ENCODE results near the gene ACBD4. TPM values are rescaled to one million over a fixed set of nuclear protein-coding genes. Genes with fewer than 3 reads are reported as not detected.

ACBD4 gene, protein sequence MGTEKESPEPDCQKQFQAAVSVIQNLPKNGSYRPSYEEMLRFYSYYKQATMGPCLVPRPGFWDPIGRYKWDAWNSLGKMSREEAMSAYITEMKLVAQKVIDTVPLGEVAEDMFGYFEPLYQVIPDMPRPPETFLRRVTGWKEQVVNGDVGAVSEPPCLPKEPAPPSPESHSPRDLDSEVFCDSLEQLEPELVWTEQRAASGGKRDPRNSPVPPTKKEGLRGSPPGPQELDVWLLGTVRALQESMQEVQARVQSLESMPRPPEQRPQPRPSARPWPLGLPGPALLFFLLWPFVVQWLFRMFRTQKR
- 5.0 and 5.7 TPM in 2 replicates for total RNA-seq

GRCh38 chr17:45135192-45135977 is at the start of gene ACBD4:
TSS of gene ACBD4 (plus strand) at chr17:45135687. CDS start at chr17:45136145, 458 bp downstream.

GRCh38 chr17:45132320-45132571 is 3.2 kb upstream of the ACBD4 start, which contains the start of gene PLCD3:
TSS of gene PLCD3 (minus strand) at chr17:45132515. CDS start at chr17:45132410, 105 bp downstream.

DNA sequence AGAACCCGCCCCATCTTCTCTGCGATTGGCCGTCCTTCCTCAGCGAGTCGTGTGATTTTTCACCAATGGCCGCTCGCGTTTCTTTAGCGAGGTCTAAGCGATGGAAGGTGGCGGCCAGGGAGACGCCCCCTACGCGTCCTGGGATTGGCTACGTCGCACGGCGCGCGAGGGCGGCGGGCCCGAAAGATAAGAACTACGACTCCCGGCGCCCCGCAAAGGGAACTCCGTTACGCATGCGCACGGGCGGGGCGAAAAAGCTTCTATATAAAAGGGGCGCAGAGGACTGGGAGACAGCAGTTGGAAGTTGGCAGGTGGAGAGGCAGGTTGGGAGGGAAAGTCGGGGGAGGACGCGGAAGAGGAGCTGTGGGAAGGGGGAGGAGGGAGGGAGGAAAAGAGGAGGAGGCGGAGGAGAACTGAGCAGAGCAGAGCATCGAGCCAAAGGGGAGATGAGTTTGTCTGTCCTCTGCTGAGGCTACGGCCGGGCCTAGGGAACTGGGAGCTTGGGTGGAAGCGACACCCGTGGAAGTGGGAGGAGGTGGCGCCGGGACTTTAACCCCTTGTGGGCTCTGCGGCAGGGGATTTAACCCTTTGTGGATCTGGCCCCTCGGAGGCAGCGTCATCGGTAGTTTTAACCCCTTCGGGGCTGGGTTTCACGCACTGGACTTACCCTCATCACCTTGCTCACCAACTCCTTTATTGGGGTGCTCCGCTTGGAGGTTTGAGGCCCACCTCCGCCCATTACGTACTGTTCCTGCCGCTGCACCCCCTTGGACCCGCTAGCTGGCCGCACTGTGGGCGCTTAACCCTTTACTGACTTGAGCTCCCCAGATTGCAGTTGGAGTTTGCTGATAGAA is 12.9 kb downstream of the ACBD4 start, which contains the start of gene HEXIM1:
TSS of gene HEXIM1 (plus strand) at position 293 of the 854 bp plus-strand sequence. CDS start 716 bp downstream, outside the sequence.

GRCh38 chr17:45161288-45162024 is 26.0 kb downstream of the ACBD4 start, which contains the start of gene HEXIM2:
TSS of gene HEXIM2 (plus strand) at chr17:45161875. CDS start at chr17:45162794, 919 bp downstream.

Small RNA genes lying within 50 kb of the gene (small RNA-seq; reads per million reads assigned to genes)
- gene MIR6784, result 1.1 reads per million, percentile 48 among the genes with 10 or more reads in this experiment

Other genes starting within 250 kb of the ACBD4 start
- 76.4 and 98.5 TPM in 2 replicates for gene EFTUD2, start 236.2 kb upstream of the ACBD4 start, total RNA-seq
- 0.65 and 0.76 TPM in 2 replicates for gene GFAP, start 220.2 kb upstream of the ACBD4 start, total RNA-seq
- gene KIF18B, start 187.9 kb upstream of the ACBD4 start, total RNA-seq, result 2.7 and 3.7 TPM in 2 replicates
- 1.1 and 2.4 TPM in 2 replicates for gene C1QL1, start 167.4 kb upstream of the ACBD4 start, total RNA-seq
- 37.4 and 42.4 TPM in 2 replicates for gene DCAKD, start 84.1 kb upstream of the ACBD4 start, total RNA-seq
- 63.3 and 87.4 TPM in 2 replicates for gene NMT1, start 74.4 kb upstream of the ACBD4 start, total RNA-seq
- 137 and 253 TPM in 2 replicates for gene PLCD3, start 3.2 kb upstream of the ACBD4 start, total RNA-seq
- gene HEXIM1, start 12.8 kb downstream of the ACBD4 start, total RNA-seq, result 13.4 and 15.2 TPM in 2 replicates
- 6.6 and 6.7 TPM in 2 replicates for gene HEXIM2, start 26.2 kb downstream of the ACBD4 start, total RNA-seq
- 1.8 and 4.1 TPM in 2 replicates for gene FMNL1, start 86.2 kb downstream of the ACBD4 start, total RNA-seq
- gene SPATA32, start 126.4 kb downstream of the ACBD4 start, total RNA-seq, result 0.13 TPM in 1 of 2 replicates, not detected in the other
- 5.7 and 6.0 TPM in 2 replicates for gene MAP3K14, start 181.3 kb downstream of the ACBD4 start, total RNA-seq